HEK293 (cell line): ENCODE data around the gene LILRA6.

Experiments used
- CTCF ChIA-PET: fragments of 350-600 bp; formaldehyde crosslinking; extraction: SDS; loops from one replicate; lab custom pipeline; 2021; ENCODE audit warnings: antibody characterized with exemption; lab: Yijun Ruan, JAX
- POLR2A ChIA-PET: fragments of 300-600 bp; formaldehyde crosslinking; extraction: SDS; loops from one replicate; lab custom pipeline; 2020; ENCODE audit warnings: antibody characterized with exemption, inconsistent platforms; lab: Yijun Ruan, JAX
- H3K27ac ChIP-seq: fragments of 200-500 bp; sonication (Bioruptor generic); 2 replicates; pipeline ENCODE4 v1.5.1; 2014; ENCODE audit warnings: low read depth, low read length, control low read depth, inconsistent platforms; ENCODE audit errors: extremely low read depth
- H3K36me3 ChIP-seq, 2 experiments: fragments of 200-500 bp in 1 of 2; sonication (Bioruptor generic) in 1 of 2; 1 replicate in 1 of 2; 2 replicates in 1 of 2; pipeline ENCODE4 v1.5.1; 2014 to 2017; ENCODE audit warnings: inconsistent platforms in 2 of 2, low read length in 2 of 2; ENCODE audit not compliant: control insufficient read depth in 2 of 2, insufficient read depth in 1 of 2
- H3K4me1 ChIP-seq: fragments of 200-500 bp; sonication (Bioruptor generic); 2 replicates; pipeline ENCODE4 v1.5.1; 2014; ENCODE audit warnings: mild to moderate bottlenecking, low read length, inconsistent platforms; ENCODE audit not compliant: control insufficient read depth, insufficient read depth
- H3K4me3 ChIP-seq: 2 replicates; pipeline ENCODE4 v1.5.1; 2011; ENCODE audit warnings: low read depth, mild to moderate bottlenecking, control low read depth, low read length, moderate library complexity
- H3K9me3 ChIP-seq: fragments of 200-500 bp; sonication (Bioruptor generic); 2 replicates; pipeline ENCODE4 v1.5.1; 2014; ENCODE audit warnings: low read depth, low read length, inconsistent platforms; ENCODE audit not compliant: control insufficient read depth, insufficient read depth
- GLI4 ChIP-seq: fragments of 450-650 bp; formaldehyde crosslinking; IDR thresholded peaks from 2 replicates; pipeline ENCODE4 v1.5.1; 2016; ENCODE audit warnings: missing biosample characterization, missing genetic modification characterization
- MEIS1 ChIP-seq: sonication (generic); formaldehyde crosslinking; IDR thresholded peaks from 2 replicates; pipeline ENCODE4 v1.8.1; 2022; ENCODE audit warnings: missing genetic modification reagents, mild to moderate bottlenecking, borderline replicate concordance
- REPIN1 ChIP-seq: fragments of 450-650 bp; formaldehyde crosslinking; IDR thresholded peaks from 2 replicates; pipeline ENCODE4 v1.5.1; 2017; ENCODE audit warnings: missing biosample characterization, missing genetic modification characterization, low read depth
- SCRT1 ChIP-seq: fragments of 450-650 bp; formaldehyde crosslinking; IDR thresholded peaks from 2 replicates; pipeline ENCODE4 v1.5.1; 2016; ENCODE audit warnings: missing biosample characterization, missing genetic modification characterization, borderline replicate concordance
- SCRT2 ChIP-seq: fragments of 450-650 bp; formaldehyde crosslinking; IDR thresholded peaks from 2 replicates; pipeline ENCODE4 v1.5.1; 2016; ENCODE audit warnings: missing biosample characterization, missing genetic modification characterization
- ZBTB26 ChIP-seq: fragments of 450-650 bp; formaldehyde crosslinking; optimal IDR thresholded peaks from 2 replicates; pipeline ENCODE3; 2016; ENCODE audit warnings: missing biosample characterization, mild to moderate bottlenecking, missing genetic modification characterization
- ZNF138 ChIP-seq: fragments of 450-650 bp; formaldehyde crosslinking; IDR thresholded peaks from 2 replicates; pipeline ENCODE4 v1.5.1; 2016; ENCODE audit warnings: missing biosample characterization, missing genetic modification characterization, borderline replicate concordance
- ZNF140 ChIP-seq: fragments of 450-650 bp; formaldehyde crosslinking; IDR thresholded peaks from 2 replicates; pipeline ENCODE4 v1.5.1; 2016; ENCODE audit warnings: missing biosample characterization, missing genetic modification characterization
- ZNF175 ChIP-seq: fragments of 450-650 bp; formaldehyde crosslinking; IDR thresholded peaks from 2 replicates; pipeline ENCODE4 v1.5.1; 2016; ENCODE audit warnings: missing biosample characterization, missing genetic modification characterization
- ZNF19 ChIP-seq: fragments of 450-650 bp; formaldehyde crosslinking; IDR thresholded peaks from 2 replicates; pipeline ENCODE4; 2016; ENCODE audit warnings: missing biosample characterization, missing genetic modification characterization, low read depth
- ZNF239 ChIP-seq: fragments of 450-650 bp; formaldehyde crosslinking; IDR thresholded peaks from 2 replicates; pipeline ENCODE4 v1.5.1; 2016; ENCODE audit warnings: missing biosample characterization, missing genetic modification characterization
- ZNF274 ChIP-seq, 2 experiments: fragments of 200-500 bp in 1 of 2; fragments of 450-650 bp in 1 of 2; sonication (Bioruptor generic) in 1 of 2; formaldehyde crosslinking in 1 of 2; IDR thresholded peaks; 2 replicates each; pipeline versions ENCODE4 v1.5.1 to v1.6.1; 2014 to 2016; ENCODE audit warnings: borderline replicate concordance in 1 of 2, inconsistent platforms in 1 of 2, low read length in 1 of 2, missing biosample characterization in 1 of 2, missing genetic modification characterization in 1 of 2
- ZNF398 ChIP-seq: fragments of 450-650 bp; formaldehyde crosslinking; IDR thresholded peaks from 2 replicates; pipeline ENCODE4 v1.5.1; 2017; ENCODE audit warnings: missing biosample characterization, missing genetic modification characterization
- ZNF404 ChIP-seq: fragments of 450-650 bp; formaldehyde crosslinking; IDR thresholded peaks from 2 replicates; pipeline ENCODE4 v1.5.1; 2017; ENCODE audit warnings: missing biosample characterization, missing genetic modification characterization
- ZNF530 ChIP-seq: fragments of 450-650 bp; formaldehyde crosslinking; IDR thresholded peaks from 2 replicates; pipeline ENCODE4 v1.5.1; 2016; ENCODE audit warnings: low read depth, missing biosample characterization, missing genetic modification characterization
- ZNF558 ChIP-seq: fragments of 450-650 bp; formaldehyde crosslinking; IDR thresholded peaks from 2 replicates; pipeline ENCODE4 v1.5.1; 2016; ENCODE audit warnings: missing biosample characterization, missing genetic modification characterization
- ZNF571 ChIP-seq: fragments of 450-650 bp; formaldehyde crosslinking; IDR thresholded peaks from 2 replicates; pipeline ENCODE4 v1.5.0; 2017; ENCODE audit warnings: missing biosample characterization, missing genetic modification characterization
- ZNF658 ChIP-seq: fragments of 450-650 bp; formaldehyde crosslinking; IDR thresholded peaks from 2 replicates; pipeline ENCODE4; 2016; ENCODE audit warnings: missing biosample characterization, missing genetic modification characterization
- ZNF660 ChIP-seq: fragments of 450-650 bp; IDR thresholded peaks from 2 replicates; pipeline ENCODE4 v1.5.1; 2018; ENCODE audit warnings: missing biosample characterization, mild to moderate bottlenecking, missing genetic modification characterization
- ZNF692 ChIP-seq: fragments of 450-650 bp; formaldehyde crosslinking; IDR thresholded peaks from 2 replicates; pipeline ENCODE4 v1.5.1; 2016; ENCODE audit warnings: missing biosample characterization, missing genetic modification characterization
- ZNF701 ChIP-seq: fragments of 450-650 bp; formaldehyde crosslinking; IDR thresholded peaks from 2 replicates; pipeline ENCODE4 v1.5.1; 2016; ENCODE audit warnings: missing biosample characterization, missing genetic modification characterization
- ZNF768 ChIP-seq: fragments of 450-650 bp; formaldehyde crosslinking; IDR thresholded peaks from 2 replicates; pipeline ENCODE4 v1.5.1; 2018; ENCODE audit warnings: missing biosample characterization, mild to moderate bottlenecking, missing genetic modification characterization
- ZNF785 ChIP-seq: fragments of 450-650 bp; formaldehyde crosslinking; IDR thresholded peaks from 2 replicates; pipeline ENCODE4 v1.5.1; 2016; ENCODE audit warnings: missing biosample characterization, missing genetic modification characterization
- ZNF843 ChIP-seq: fragments of 450-650 bp; formaldehyde crosslinking; IDR thresholded peaks from 2 replicates; pipeline ENCODE4 v1.5.1; 2016; ENCODE audit warnings: missing biosample characterization, missing genetic modification characterization
- ZSCAN30 ChIP-seq: fragments of 450-650 bp; IDR thresholded peaks from 2 replicates; pipeline ENCODE4 v1.5.1; 2018; ENCODE audit warnings: missing biosample characterization, mild to moderate bottlenecking, missing genetic modification characterization, moderate library complexity
- ZSCAN4 ChIP-seq: fragments of 450-650 bp; formaldehyde crosslinking; IDR thresholded peaks from 2 replicates; pipeline ENCODE4 v1.5.1; 2017; ENCODE audit warnings: missing biosample characterization, missing genetic modification characterization

Gene LILRA6

GRCh38 chr19:54262470-54262869 is 19.9 kb upstream of the LILRA6 start:
- ChIA-PET POLR2A (interaction anchor here (0.7 kb wide), 1 partner anchor 125 kb away, joined by 3 read pairs; the partner anchor contains the start of gene CNOT3), CTCF (interaction anchor here (0.6 kb wide), 1 partner anchor 71 kb away, joined by 3 read pairs; no protein-coding TSS in a partner anchor)
- Histone ChIP-seq H3K4me1 (no peaks in the 10 kb centered on the region), H3K4me3 (no peak overlapping the region), H3K36me3 (no peaks in the 10 kb centered on the region), H3K27ac (no peak overlapping the region), H3K9me3 (no peaks in the 10 kb centered on the region)
- no peak for TF ChIP-seq ZNF239
- TF ChIP-seq ZSCAN4 (tag by site-specific recombination): peak; percentile 90

- Histone ChIP-seq H3K27ac (no peak overlapping the region), H3K36me3 (no peaks in the 10 kb centered on the region), H3K4me3 (no peak overlapping the region), H3K4me1 (no peaks in the 10 kb centered on the region), H3K9me3 (no peaks in the 10 kb centered on the region)
- TF ChIP-seq ZNF19: no peak
- no peak for TF ChIP-seq ZNF768
- no peak for TF ChIP-seq ZNF571 (tag by site-specific recombination)
- no peak for TF ChIP-seq REPIN1 (tag by site-specific recombination)
- TF ChIP-seq SCRT2 (tag by site-specific recombination): no peak
- no peak for TF ChIP-seq MEIS1 (CRISPR knock-in tag)
- TF ChIP-seq ZNF658: no peak
- TF ChIP-seq ZNF404 (tag by site-specific recombination): no peak
- no peak for TF ChIP-seq ZNF692 (tag by site-specific recombination)
- no peak for TF ChIP-seq ZNF530 (tag by site-specific recombination)
- no peak for TF ChIP-seq ZNF785 (tag by site-specific recombination)
- TF ChIP-seq ZNF138: no peak
- TF ChIP-seq ZNF398 (tag by site-specific recombination): no peak
- TF ChIP-seq ZNF274 (IDR thresholded peaks at IDR 0.05; ENCODE audit: low read length): no peak
- TF ChIP-seq ZNF274 (tag by site-specific recombination; IDR thresholded peaks at IDR 0.05; ENCODE audit: borderline replicate concordance): no peak
- ChIA-PET POLR2A (interaction anchor here (0.7 kb wide), 1 partner anchor 125 kb away, joined by 3 read pairs; the partner anchor contains the start of gene CNOT3), CTCF (interaction anchor here (0.6 kb wide), 3 partner anchors 38 to 1416 kb away, joined by 3 to 4 read pairs (median 3); no protein-coding TSS in a partner anchor)
Measured at GRCh38 chr19:54262066-54262465, 19.5 kb upstream of the LILRA6 start.

GRCh38 chr19:54257116-54257480 is 14.5 kb upstream of the LILRA6 start, which contains the start of gene LILRB5:
Gene LILRB5, minus strand, starts transcription at chr19:54257273. Its CDS starts 80 bp downstream, at chr19:54257193.
- H3K9me3 ChIP-seq: no peaks in the 10 kb centered on the region
- ChIA-PET CTCF (interaction anchor here (3.4 kb wide), 1 partner anchor 9 kb away, joined by 26 read pairs; no protein-coding TSS in a partner anchor), POLR2A (no interaction called here)
- H3K4me1 ChIP-seq: no peaks in the 10 kb centered on the region
- no peak within 1 kb of the TSS for H3K4me3 ChIP-seq
- TF ChIP-seq ZBTB26 (tag by site-specific recombination) (no peak), ZNF571 (tag by site-specific recombination) (no peak), ZNF660 (tag by site-specific recombination) (no peak), ZNF175 (tag by site-specific recombination) (no peak), ZNF140 (no peak), ZSCAN30 (tag by site-specific recombination) (no peak), GLI4 (tag by site-specific recombination) (no peak), SCRT1 (tag by site-specific recombination) (no peak), ZNF701 (tag by site-specific recombination) (no peak), ZNF558 (tag by site-specific recombination) (no peak), ZNF843 (tag by site-specific recombination) (no peak)
- H3K36me3 ChIP-seq: no peaks in the 10 kb centered on the region
- no peak within 1 kb of the TSS for H3K27ac ChIP-seq
